Measurements from ENCODE around the gene SLC8A1.

The SLC8A1 gene

DNA sequence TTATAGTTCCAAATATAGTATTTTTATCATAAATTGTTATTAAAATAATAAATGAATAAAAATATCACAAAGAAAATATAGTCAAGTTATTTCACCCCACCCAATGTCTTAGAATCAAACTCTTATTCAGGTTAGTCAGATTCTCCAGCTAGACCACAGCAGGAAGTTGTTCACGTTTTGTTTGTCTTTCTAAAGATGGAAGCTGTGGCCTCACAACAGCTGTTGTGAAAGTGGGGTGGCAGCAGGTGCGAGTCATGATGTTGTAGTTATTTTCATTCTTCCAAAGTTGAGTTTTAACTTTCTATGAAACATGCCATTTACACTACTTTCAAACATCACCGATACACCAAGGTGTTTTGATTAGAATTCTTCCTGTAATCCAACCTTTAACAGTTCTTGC lies 272.9 kb downstream of the SLC8A1 start:
- peak; percentile 2 for DNase-seq

GRCh38 chr2:40178171-40178778 lies 273.6 kb downstream of the SLC8A1 start:
- no peak for DNase-seq

GRCh38 chr2:40177366-40177765 lies 274.5 kb downstream of the SLC8A1 start:
- no peak for DNase-seq

DNA sequence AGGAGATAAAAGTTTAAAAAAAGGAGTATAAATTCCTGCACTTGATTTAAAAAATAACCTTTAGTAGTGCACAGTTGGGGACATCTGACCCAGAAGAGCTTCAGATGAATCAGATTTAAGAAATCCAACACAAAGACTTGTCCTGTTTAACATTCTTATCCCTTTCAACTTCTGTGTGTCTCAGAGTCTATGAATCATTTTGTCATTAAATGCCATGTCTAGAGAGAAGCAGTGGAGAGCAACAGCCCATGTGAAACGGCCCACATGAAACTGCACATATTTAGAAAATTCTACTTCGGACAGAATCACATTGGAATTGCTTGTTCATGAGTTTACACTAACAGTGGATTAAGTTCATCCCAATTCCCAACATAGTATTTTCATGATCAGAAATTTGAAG lies 278.6 kb downstream of the SLC8A1 start:
- DNase-seq, result no peak

GRCh38 chr2:40169856-40170255 lies 282.0 kb downstream of the SLC8A1 start:
- no peak for DNase-seq

- no peak for DNase-seq
These were observed 282.5 kb downstream of the SLC8A1 start for GRCh38 chr2:40169430-40169829.

DNA sequence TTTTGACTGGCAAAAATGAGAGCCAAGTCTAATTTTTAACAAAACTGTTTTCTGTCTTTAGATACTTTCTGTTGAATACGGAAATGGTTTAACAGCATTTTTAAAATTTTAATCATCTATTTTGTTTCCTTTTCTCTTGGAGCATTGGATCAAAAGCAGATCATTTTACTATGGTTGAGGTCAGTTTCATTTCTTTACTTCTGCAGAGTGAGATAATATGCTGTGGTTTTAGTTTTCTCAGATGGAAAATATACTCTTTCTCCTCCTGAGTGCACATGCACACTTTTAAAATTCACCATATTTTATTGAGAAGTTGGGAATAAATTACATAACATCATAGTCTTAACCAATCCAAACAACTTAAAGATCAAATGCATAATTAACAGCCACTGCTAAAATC lies 283.3 kb downstream of the SLC8A1 start:
- no peak for DNase-seq

DNA sequence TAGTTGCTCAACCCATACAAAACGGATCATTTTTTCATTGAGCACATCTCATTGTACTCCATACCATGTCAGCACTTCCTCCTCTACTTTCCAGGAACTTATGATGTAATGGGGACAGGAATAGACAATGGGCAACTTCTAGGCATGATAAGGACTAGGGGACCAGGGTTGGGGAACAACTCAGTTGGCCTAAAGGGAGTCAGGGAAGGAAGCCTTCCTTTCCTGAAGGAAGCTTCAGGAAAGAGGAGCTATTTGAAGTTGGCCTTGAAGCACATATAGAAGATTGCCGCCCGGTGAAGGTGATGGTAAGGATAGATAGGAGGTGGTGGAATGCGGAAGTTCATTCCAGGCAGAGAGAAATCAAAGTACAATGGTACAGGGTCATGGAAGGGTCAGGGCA lies 283.9 kb downstream of the SLC8A1 start:
- DNase-seq, result no peak

- DNase-seq, result no peak
These were observed 285.9 kb downstream of the SLC8A1 start for GRCh38 chr2:40166006-40166405.

- DNase-seq, result no peak
These were observed 286.4 kb downstream of the SLC8A1 start for GRCh38 chr2:40165509-40165844.

DNA sequence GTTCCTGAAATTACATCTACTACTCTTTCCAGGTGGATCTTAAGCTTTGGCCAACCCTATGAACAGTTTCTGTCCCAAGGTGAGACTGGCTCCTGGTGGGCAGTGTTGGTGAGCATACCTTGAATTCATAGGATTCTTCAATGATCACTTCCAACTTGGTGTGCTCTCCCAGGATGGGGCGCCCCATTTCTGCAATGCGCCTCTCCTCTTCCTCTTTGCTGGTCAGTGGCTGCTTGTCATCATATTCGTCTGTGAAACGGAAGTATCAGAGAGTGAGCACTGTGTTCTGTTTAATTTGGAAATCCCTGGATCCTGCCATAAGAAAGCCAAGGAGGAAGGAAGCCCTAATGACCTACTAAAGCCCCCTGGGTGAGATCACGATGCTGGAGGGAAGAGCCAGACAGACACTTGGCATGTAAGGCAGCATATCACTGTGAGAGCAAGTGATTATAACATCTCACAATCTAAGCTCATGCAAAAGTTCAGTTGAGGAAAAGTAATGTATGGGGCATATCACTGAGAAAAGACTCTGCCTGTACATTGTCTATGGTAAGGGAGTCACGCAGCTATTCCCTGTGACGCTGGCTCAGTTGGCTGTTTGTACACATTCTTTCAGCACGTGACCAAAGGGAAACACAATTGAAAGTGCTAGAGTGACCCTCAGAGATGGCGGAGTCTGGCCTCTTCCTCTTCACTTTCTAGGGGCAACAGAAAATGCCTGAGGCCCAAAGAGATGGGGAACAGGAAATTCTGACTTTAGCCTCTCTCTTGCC lies 287.0 kb downstream of the SLC8A1 start:
- DNase-seq, result no peak

DNA sequence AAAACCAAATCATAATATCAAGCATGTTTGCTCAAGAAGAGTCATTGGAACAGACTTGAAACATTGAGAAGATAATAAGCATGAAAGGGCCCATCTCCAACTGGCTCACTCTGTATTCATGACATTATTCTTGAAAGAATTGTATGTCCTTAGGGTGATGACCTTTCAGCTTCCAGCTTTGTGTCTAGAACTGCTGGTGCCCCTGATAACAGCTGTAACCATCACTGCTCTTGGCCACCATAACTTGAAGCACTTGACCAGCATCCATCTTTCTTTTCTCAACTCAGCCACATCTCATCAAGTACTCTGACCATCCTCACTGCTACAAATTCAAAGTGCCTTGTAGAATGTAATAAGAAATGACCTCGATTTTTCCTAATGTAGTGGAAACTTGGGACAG lies 289.9 kb downstream of the SLC8A1 start:
- DNase-seq, result no peak

GRCh38 chr2:40160751-40161218 lies 291.1 kb downstream of the SLC8A1 start:
- DNase-seq, result no peak

DNA sequence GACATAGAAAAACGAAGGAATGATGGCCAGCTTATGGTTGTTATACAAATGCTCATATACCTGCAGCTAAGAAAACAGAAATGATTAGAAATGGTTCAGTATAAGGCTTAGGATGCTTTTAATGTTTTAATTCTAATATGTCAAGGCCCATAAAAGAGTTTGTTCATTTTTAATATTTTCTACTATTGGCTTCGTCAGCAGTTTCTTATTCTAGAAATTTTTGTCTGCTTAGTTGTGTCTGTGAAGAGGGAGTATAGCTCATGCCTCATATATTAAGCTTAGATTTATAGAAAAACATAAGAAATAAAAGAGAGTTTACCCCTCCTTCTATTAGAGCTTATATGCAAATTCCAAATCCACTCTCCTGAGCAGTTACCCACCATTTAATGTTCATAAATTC lies 292.6 kb downstream of the SLC8A1 start:
- DNase-seq, result no peak

DNA sequence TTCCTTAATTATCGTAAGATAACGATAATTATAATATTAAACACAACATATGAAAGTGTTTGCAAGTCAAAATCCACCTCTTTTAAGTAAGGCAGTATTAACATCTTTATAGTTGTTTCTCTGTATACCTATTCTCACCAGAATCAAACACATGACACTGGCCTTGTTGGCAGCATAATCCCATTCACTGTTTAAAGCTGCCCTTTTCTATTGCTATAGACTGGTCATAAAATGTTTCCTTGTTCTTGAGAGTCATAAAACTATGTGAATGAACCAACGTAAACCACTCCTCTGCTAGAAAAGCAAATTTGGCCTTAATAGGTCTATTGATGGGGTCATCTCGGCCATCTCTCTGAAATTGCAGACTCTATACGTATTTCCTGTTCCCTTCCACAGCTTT lies 293.1 kb downstream of the SLC8A1 start:
- no peak for DNase-seq

DNA sequence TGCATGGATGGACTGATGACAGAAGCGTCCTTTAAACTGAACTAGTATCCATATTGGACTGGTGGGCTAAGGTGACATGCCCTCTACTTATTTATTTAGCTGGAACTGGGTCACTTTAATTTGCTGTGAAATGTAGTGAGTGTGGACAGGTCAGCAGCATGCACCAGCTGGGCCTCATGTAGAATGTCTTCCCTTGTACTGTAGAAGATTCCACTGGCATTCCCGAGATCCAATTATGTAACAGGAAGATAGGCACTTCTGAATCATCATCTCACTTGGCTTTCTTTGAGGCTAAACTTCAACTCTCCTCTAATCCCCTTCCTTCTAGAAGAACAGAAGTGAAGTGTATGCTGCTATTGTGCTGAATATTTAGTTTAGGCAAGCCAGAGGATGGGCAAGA lies 296.2 kb downstream of the SLC8A1 start:
- no peak for DNase-seq

DNA sequence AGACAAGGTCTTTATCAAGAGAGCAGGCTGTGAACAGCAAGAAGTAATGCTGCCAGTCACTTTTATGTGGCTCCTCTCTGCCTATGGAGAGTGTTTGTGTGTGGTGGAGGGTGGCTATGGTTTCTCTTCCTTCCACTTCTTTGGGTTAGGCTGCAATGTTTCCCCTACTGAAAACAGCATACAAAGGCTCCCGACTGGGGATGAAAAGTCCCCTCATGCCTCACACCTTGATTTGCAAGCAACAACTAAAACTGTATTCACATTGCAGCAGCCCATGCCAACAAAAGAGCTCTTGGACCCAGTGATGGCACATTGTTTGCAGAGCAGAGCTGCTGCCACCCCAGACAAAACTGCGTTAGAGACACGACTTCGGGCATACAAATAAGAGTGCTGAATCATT lies 301.6 kb downstream of the SLC8A1 start:
- no peak for DNase-seq

- no peak for DNase-seq
These were observed 303.6 kb downstream of the SLC8A1 start for GRCh38 chr2:40148334-40148733.

- no peak for DNase-seq
These were observed 304.5 kb downstream of the SLC8A1 start for GRCh38 chr2:40147360-40147759.

- DNase-seq, result no peak
These were observed 307.9 kb downstream of the SLC8A1 start for GRCh38 chr2:40144022-40144421.

- DNase-seq, result no peak
These were observed 313.6 kb downstream of the SLC8A1 start for GRCh38 chr2:40138314-40138713.

GRCh38 chr2:40131081-40131704 lies 320.7 kb downstream of the SLC8A1 start:
- DNase-seq, result no peak

DNA sequence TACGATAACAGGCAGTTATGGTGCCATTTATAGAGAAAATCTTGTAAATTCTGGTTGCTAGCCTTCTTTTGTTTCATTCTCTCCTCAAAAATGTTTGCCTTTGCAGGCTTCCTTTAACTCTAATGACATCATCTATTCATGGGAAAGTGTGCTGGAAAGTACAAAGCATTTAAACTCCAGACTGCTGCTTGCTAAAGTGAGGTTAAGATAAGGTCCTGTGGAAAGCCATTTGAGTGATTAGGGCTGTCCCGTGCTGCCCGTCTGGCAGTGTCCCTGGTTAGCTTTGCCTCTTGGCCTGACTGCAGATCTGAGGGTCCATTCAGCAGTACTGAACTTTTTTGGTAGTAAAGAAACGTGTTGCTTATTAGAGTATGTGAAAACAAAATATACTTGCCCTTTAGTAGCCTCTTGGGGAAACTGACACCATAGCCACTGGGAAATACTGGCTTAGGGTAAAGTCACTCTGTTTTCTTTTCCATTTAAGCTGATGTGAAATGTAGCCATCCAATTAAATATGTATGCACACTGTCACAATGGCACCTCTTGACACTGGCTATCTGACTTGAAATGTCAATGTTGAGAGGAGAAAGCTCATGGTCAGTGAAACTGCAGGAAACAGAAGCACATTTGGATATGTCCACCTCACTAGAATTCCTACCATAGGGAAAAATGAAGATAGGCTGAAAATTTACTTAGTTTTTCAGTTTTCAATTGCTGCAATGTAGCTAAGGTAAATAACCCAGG lies 321.5 kb downstream of the SLC8A1 start:
- DNase-seq, result no peak

- DNase-seq, result no peak
These were observed 322.2 kb downstream of the SLC8A1 start for GRCh38 chr2:40129725-40130124.
